GM06990 (cell line): ENCODE measurements around the gene EPB41L4A.

Experiments
- DNase-seq: peaks from one replicate; pipeline ENCODE4 v3.0.0-alpha.2; 2011; ENCODE audit not compliant: insufficient read length; ENCODE audit errors: extremely low read depth
- H3K27me3 ChIP-seq: replicated peaks from 2 replicates; pipeline ENCODE4 v1.6.0; 2011; ENCODE audit warnings: low read length; ENCODE audit not compliant: control insufficient read depth, insufficient read depth
- H3K36me3 ChIP-seq: 2 replicates; pipeline ENCODE4 v1.5.1; 2011; ENCODE audit warnings: low read length; ENCODE audit not compliant: control insufficient read depth, insufficient read depth
- H3K4me3 ChIP-seq: replicated peaks from 2 replicates; pipeline ENCODE4 v1.5.1; 2011; ENCODE audit warnings: low read depth, mild to moderate bottlenecking, control low read depth, low read length
- TF ChIP-seq, protein P1 (sequence below): IDR thresholded peaks from 2 replicates; pipeline ENCODE4 v1.5.1; 2011; ENCODE audit warnings: low read length, control low read depth, mild to moderate bottlenecking, inconsistent platforms; ENCODE audit not compliant: insufficient read depth, poor library complexity, severe bottlenecking

EPB41L4A gene

DNA sequence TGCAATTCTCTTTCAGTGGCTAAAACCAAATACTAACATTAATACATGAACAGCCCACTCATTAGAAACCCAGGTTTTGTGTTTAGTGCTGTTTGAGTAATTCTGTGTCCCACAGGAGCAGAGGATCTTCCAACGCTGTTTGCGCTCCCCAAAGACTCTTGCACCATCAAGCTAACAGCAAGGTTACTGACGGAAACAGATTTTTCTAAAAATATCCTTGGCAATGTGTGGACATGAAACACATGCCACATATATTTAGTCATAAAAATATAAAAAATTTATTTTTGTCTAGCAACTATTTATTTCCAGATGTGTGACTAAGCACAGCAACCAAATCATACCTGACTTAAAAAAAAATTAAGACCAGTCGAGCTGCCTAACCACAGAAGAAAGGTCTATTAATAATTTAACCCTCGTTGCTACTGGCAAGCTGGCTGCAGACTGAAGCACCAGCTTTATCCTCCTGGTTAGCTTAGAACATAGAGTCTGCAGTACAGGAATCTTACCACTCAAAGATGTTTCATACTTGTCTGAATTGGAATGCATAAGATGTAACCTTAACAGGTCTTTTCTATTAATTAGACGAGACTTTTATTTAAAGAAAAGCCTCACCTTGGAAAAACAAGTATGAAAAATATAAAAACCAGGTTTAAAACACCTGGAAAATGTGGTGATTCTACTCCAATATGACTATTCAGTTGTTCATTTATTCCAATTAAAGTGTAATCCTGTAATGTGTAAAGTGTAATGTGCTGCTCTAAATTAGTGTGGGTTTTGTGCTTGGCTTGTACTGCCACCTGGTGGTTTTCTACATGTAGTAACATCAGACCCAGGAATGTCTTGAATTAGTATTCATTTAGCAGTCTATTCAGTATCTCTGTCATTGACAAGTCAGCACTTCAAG, 272.5 kb downstream of the EPB41L4A start:
- Histone ChIP-seq H3K27me3 (no peaks in the 10 kb centered on the region), H3K4me3 (no peak overlapping the region), H3K36me3 (no peaks in the 10 kb centered on the region)
- TF ChIP-seq, protein P1, sequence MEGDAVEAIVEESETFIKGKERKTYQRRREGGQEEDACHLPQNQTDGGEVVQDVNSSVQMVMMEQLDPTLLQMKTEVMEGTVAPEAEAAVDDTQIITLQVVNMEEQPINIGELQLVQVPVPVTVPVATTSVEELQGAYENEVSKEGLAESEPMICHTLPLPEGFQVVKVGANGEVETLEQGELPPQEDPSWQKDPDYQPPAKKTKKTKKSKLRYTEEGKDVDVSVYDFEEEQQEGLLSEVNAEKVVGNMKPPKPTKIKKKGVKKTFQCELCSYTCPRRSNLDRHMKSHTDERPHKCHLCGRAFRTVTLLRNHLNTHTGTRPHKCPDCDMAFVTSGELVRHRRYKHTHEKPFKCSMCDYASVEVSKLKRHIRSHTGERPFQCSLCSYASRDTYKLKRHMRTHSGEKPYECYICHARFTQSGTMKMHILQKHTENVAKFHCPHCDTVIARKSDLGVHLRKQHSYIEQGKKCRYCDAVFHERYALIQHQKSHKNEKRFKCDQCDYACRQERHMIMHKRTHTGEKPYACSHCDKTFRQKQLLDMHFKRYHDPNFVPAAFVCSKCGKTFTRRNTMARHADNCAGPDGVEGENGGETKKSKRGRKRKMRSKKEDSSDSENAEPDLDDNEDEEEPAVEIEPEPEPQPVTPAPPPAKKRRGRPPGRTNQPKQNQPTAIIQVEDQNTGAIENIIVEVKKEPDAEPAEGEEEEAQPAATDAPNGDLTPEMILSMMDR = peak; percentile 56
- peak; percentile 43 for DNase-seq

DNA sequence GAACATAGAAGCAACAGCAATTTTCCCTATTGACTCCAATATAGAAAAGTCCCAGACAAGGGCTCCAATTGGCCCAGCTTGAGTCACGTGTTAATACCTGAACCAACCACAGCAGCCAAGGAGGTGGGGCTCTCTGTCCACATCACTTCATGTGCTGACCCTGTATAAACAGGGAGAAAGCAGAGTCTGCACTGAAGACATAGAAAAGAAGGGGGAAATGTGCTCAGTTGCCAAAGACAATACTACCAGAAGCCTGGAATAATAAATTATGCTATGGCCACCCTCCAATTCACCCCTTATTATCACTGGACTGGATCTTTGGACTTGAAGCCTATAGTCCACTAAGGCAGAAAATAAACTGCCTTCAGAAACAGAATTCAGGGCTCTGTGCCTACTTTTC, 275.4 kb downstream of the EPB41L4A start:
- TF ChIP-seq, protein P1 = no peak
- Histone ChIP-seq H3K27me3 (no peaks in the 10 kb centered on the region), H3K36me3 (no peaks in the 10 kb centered on the region), H3K4me3 (no peak overlapping the region)
- no peak for DNase-seq

DNA sequence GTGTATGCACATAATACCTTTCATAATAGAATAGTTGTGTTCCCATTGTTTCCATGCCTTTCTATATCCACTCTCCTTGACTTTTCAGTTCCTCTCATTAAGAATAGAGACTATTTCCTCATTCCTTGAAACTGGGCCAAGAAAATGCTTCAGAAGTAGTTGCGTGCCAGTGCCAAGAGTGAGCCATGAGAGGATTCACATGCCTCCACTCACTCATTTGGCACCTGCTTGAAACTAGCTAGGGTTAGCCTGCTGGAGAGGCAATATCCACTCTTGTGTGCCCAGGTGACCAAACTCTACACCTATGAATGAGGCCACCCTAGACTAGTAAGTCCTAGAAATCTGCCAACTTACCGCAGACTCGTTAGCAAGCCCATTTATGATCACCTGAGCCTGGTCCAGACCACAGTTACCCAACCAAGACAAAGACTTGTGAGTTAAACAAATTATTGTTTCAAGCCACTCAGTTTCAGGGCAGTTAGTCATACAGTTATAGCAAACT, 276.3 kb downstream of the EPB41L4A start:
- peak; percentile 10 for DNase-seq

DNA sequence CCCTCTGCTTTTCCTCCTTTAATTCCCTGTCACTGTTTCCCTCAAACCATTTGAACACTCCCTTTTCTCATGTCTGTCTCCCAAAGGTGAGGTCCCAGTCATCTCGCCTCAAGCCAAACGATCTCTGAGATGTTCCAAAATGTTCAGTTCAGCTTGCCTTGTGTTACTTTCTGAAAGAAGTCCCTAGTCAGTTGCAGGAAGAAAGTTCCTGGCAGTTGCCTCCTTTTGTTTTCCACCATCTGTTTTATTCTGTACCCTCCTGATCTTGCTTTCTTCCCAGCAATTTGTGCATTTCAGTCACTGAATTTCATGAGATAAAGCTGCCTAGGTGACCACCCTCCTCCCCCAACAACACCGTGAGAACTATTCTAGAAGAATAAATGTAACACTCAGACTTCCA, 277.5 kb downstream of the EPB41L4A start:
- DNase-seq = no peak
- no peaks in the 10 kb centered on the region for H3K36me3 ChIP-seq
- no peak overlapping the region for H3K4me3 ChIP-seq
- no peaks in the 10 kb centered on the region for H3K27me3 ChIP-seq
- TF ChIP-seq, protein P1 = no peak

More for the DNA sequence above, 276.3 kb downstream of the EPB41L4A start:
- H3K4me3 ChIP-seq = no peak overlapping the region
- no peaks in the 10 kb centered on the region for H3K27me3 ChIP-seq
- TF ChIP-seq, protein P1 = no peak
- no peaks in the 10 kb centered on the region for H3K36me3 ChIP-seq

DNA sequence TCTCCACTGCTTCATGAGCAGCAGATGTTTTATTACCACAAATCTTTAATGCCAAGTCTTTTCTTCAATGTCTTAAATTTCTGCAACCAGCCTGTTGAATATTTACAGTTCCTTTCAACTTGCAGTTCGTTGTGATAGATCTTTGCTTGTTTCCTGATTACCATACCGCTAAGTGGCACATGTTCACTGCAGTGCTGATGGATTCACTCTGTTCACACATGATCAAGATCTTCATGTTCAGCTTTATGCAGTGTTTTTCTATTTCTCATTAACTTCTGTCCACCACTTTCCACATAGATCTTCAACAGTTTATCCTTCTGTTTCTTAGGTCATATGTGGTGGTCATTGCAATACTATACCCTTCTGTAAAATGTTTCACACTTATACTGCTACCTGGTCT, 280.6 kb downstream of the EPB41L4A start:
- TF ChIP-seq, protein P1 = no peak
- Histone ChIP-seq H3K4me3 (no peak overlapping the region), H3K27me3 (no peaks in the 10 kb centered on the region), H3K36me3 (no peaks in the 10 kb centered on the region)
- DNase-seq = no peak
